Loucy (cell line): ENCODE results near the gene CALR.

Source experiments
- EZH2phosphoT487 ChIP-seq: fragments of 200-600 bp; IDR thresholded peaks from 2 replicates; pipeline ENCODE4 v1.6.1; 2018; ENCODE audit warnings: antibody characterized with exemption, mild to moderate bottlenecking, moderate library complexity, borderline replicate concordance
- TF ChIP-seq, protein P1 (sequence below): fragments of 200-600 bp; sonication (generic); conservative IDR thresholded peaks from 2 replicates; pipeline ENCODE4 v1.5.1; 2014; ENCODE audit warnings: mild to moderate bottlenecking, antibody characterized with exemption, low read length

GRCh38 chr19:12933287-12934072, 4.9 kb upstream of the CALR start, which contains the start of gene FARSA:
- TF ChIP-seq, protein P1, sequence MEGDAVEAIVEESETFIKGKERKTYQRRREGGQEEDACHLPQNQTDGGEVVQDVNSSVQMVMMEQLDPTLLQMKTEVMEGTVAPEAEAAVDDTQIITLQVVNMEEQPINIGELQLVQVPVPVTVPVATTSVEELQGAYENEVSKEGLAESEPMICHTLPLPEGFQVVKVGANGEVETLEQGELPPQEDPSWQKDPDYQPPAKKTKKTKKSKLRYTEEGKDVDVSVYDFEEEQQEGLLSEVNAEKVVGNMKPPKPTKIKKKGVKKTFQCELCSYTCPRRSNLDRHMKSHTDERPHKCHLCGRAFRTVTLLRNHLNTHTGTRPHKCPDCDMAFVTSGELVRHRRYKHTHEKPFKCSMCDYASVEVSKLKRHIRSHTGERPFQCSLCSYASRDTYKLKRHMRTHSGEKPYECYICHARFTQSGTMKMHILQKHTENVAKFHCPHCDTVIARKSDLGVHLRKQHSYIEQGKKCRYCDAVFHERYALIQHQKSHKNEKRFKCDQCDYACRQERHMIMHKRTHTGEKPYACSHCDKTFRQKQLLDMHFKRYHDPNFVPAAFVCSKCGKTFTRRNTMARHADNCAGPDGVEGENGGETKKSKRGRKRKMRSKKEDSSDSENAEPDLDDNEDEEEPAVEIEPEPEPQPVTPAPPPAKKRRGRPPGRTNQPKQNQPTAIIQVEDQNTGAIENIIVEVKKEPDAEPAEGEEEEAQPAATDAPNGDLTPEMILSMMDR = no peak
- TF ChIP-seq EZH2phosphoT487 = no peak
